Activated naive CD8-positive, alpha-beta T cell treated with anti-CD3 and anti-CD28 coated beads, Interleukin-2, amount 50 U/mL, for 16 hours (primary cell): ENCODE data around the gene HRH3.

Experiments used
- DNase-seq: peaks from one replicate; pipeline ENCODE4 v3.0.0-alpha.2; 2020; ENCODE audit warnings: low read depth, low spot score

The HRH3 gene

GRCh38 chr20:62230696-62231095 is 10.6 kb upstream of the HRH3 start:
- DNase-seq, result no peak

GRCh38 chr20:62230276-62230675 is 10.2 kb upstream of the HRH3 start:
- DNase-seq, result no peak

DNA sequence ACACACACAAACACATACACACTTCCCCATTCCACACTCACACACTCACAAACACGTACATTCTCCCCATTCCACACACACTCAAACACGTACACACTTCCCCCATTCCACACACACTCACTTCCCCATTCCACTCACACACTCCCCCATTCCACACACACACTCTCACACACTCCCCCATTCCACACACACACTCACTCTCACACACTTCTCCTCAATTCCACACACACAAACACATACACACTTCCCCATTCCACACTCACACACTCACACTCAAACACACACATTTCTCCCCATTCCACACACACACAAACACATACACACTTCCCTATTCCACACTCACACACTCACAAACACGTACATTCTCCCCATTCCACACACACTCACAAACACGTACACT is 9.6 kb upstream of the HRH3 start:
- DNase-seq, result no peak

- no peak for DNase-seq
Observed at GRCh38 chr20:62228982-62229545, 9.0 kb upstream of the HRH3 start.

- no peak for DNase-seq
Observed at GRCh38 chr20:62227977-62228958, 8.2 kb upstream of the HRH3 start.

- no peak for DNase-seq
Observed at GRCh38 chr20:62227591-62227976, 7.5 kb upstream of the HRH3 start.

DNA sequence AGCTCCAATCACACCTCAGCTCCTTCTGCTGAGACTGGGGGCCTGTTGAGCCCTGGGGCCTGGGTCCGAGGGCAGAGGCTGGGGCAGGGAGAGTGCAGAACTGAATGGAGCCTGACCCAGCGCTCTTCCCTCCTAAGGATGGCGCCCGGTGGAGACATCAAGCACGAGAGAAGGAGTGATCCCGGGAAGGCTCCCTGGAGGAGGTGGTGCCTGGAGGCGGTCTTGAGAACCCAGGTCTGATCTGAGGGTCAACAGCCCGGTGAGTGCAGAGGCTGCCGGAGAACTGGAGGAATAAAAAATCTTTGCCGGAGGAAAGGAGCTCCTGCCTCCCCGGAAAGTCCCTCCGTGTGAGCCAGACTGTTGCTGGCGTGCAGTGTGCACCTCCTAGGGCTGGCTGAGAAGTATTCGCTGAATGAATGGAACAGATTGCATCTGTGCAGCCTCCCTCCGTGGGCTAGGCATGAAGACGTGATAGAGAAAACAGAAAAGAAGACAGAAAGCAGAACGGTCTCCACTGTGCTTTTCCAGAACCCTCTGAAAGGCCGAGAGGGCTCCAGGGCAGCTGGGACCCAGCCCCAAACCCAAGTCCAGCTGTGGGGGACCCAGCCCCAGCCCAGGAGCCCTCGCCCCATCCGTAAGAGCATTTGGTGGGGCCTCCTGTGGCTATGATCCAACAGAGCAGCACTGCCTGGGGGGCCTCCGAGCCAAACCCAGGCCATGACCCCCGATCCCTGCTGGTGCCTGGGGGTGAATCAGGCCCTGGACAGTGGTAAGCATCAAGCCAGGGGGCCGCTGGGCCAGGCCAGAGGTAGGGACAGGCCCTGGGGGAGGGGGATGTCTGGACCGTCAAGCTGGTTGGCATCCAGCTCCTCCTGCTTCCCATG is 6.9 kb upstream of the HRH3 start:
- no peak for DNase-seq

DNA sequence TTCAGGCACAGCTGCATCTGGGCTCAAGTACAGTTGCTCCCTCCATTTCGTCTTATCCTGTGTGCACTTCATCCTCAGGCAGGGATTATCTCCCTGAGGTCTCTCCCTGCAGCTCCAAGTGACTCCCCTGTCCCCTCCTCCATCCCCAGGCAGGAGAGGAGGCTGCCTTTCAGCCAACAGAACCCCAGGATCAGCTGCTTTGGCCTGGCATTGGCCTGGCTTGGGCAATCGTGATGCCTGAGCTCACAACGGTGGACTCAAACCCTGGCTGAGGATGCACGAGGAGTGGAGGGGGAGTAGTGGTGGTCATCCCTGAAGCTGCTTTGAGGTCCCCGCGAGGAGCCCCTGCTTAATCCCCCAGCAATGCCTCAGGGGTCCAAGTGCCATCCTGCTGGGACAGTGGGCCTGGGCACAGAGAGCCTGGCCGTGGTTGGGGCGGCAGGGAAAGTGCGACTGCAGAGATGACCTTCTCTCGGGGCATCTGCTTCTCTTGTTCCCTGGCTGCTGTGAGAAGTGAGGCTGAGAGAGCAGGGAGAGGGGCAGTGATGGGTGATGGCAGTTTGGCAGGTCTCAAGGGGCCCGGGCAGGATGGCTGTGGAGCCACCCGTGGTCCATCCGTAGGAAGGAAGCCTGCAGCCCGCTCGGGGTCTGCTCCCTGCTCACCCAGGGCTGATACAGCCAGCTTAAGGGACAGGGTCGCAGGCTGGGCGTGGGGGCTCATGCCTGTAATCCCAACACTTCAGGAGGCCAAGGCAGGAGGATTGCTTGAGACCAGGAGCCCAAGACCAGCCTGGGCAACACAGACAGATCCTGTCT is 6.0 kb upstream of the HRH3 start:
- no peak for DNase-seq

DNA sequence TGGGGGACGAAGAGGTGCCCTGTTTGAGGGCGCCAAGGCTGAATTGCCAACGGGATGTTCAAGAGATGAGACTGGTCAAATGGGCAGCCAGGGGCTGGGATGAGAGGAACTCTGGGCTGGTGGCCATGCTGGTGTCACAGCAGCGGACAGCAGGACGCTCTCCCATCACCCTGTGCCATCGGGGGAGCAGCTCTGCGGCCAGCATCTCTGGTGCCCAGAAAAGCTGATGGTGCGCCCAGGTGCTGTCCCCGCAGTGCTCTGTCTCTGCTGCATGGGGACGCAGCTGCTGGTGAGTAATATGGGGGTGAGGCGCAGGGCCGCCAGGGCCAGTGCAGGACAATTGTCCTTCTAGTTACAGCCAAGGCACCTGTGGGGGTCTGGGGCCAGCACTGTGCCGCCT is 4.9 kb upstream of the HRH3 start:
- DNase-seq, result no peak

DNA sequence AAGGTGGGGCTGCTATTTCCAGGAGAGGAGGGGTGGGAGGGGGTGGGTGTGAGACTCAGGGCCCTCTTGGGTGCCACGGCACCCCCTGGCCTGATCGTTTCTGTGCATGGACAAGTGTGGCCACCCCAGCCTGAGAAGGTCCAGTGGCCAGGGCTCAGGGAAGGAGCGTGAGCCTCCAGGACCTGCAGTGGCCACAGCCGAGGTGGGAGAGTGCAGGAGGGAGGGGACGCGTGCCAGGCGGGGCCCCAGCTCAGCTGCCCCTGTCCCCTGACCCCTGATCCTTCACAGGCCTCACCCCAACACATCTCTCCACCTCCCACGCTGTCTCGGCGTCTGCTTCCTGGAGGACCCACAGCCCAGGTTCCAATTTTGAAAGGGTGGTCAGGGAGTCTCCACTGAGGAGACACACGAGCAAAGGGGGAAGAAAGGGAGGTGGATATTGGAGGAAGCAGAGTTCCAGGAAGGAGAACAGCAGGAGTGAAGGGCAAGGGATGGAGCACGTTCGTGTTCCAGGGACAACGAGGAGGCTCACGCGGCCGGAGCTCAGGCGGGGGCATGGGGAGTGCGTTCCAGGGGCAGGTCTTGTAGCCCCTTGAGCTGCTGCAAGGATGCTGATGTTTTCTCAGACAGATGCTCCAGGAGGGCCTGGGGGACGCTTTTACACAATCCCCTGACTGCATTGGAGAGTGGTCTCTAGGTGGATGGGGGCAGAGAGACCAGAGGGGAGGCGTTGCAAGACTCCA is 4.2 kb upstream of the HRH3 start:
- DNase-seq, result no peak

GRCh38 chr20:62223571-62223970 is 3.5 kb upstream of the HRH3 start:
- no peak for DNase-seq

DNA sequence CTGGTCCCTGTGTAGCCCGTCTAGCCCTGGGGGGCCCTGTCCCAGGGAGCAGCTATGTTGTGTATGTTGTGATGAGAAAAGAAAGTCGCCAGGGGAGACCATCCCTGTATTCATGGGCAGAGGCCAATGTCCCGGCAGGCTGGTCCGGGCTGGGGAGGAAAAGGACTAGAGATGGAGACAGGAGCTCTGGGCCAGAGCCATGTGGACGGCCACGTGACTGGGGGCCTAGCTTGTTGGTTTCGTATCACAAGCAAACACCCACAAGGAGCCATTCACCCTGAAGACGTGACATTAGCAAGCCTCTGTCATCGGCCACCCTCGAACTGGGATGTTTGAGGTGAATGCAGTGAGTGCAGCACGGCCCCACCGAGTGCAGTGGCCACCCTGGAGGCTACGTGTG is 2.9 kb upstream of the HRH3 start:
- DNase-seq, result no peak

DNA sequence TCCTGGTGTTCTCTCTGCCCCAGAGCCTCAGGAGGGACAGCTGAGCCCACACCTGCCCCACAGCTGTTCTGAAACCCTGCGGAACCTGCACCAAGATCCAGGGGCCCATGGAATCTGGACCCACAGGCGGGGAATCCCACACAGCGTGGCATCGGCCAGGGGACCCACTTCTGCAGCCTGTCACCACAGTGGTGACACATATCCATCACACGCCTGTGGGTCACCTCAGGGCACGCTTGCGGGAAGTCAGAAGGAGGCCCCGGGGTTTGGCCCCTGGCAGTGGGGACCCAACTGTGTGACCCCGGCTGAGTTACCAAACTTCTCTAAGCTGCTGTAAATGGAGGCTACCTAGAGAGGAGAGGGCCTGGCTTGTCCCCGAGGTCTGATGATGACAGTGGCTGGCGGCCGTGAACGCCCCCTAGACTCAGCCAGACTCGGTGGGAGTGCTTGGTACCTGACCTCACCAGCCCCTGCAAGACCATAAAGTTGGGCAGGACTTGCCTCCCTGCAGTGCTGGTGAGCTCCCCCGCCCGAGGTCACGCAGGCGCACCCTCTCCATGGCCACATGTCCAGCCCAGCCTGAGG is 2.3 kb upstream of the HRH3 start:
- DNase-seq, result no peak

- no peak for DNase-seq
Observed at GRCh38 chr20:62220666-62221568, 839 bp upstream of the HRH3 start.

DNA sequence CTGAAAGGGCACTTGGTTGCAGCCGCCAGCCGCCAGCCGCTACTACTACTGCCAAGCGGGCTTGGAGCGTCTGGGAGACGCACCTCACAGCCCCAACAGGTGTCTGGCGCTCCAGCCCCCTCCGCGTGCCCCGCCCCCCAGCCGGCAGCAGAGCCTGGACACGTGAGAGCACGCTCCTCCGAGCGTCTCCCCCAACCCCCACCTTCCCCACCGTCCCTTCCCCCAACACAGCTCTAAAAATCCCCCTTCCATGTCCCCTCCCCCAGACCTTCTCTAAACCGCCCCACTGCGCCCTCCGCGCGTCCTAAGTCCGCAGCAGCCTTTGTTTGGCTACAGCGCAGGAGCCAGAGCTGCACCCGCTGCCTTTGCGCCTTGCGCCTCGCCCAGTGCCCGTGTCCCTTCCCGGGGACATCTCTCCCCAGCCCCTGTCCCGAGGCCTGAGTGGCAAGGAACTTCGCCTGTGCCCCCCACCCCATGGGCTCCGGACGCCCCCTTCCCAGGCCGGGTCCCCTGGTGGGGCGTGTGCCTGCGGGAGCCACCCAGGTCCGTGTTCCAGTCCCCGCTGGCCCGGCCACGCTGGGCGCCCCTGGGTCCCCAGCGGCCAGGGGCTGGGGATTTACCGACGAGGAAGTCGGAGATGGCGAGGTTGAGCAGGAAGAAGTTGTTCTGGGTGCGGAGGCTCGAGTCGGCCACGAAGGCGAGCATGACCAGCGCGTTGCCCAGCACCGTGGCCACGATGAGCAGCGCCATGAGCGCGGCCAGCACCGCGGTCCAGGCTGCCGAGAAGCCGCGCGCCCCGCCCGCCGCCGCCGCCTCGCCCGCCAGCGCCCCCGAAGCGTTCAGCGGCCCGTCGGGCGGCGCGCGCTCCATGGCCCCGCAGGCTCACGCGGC is 732 bp downstream of the HRH3 start:
- DNase-seq, result no peak

- DNase-seq, result no peak
Observed at GRCh38 chr20:62217913-62218773, 1.9 kb downstream of the HRH3 start.
